ENCODE measurements around the gene TMEM164.
A peak's percentile ranks its signal among the peaks of the same experiment; 100 is the strongest.
"Not testable (repeated sequence)": the region's sequence is repeated elsewhere in the genome, so short reads cannot be mapped to it uniquely, and the experiment has no call there.

Gene TMEM164

GRCh38 chrX:110138557-110138956, 135.6 kb downstream of the TMEM164 start:
- no peak for DNase-seq

GRCh38 chrX:110139172-110139571, 136.3 kb downstream of the TMEM164 start:
- no peak for DNase-seq

GRCh38 chrX:110142096-110142495, 139.2 kb downstream of the TMEM164 start:
- no peak for DNase-seq

- DNase-seq = no peak
These were observed 140.7 kb downstream of the TMEM164 start for GRCh38 chrX:110143454-110144210.

GRCh38 chrX:110145311-110145710, 142.4 kb downstream of the TMEM164 start:
- no peak for DNase-seq

GRCh38 chrX:110145854-110146253, 142.9 kb downstream of the TMEM164 start:
- DNase-seq = peak; percentile 21

- peak; percentile 77 for DNase-seq
These were observed 143.6 kb downstream of the TMEM164 start for GRCh38 chrX:110146521-110146920.

GRCh38 chrX:110153244-110153643, 150.3 kb downstream of the TMEM164 start:
- no peak for DNase-seq

GRCh38 chrX:110153896-110154295, 151.0 kb downstream of the TMEM164 start:
- no peak for DNase-seq

- DNase-seq = not testable (repeated sequence)
These were observed 151.4 kb downstream of the TMEM164 start for GRCh38 chrX:110154328-110154727.

- DNase-seq = no peak
These were observed 152.8 kb downstream of the TMEM164 start for GRCh38 chrX:110155759-110156158.

GRCh38 chrX:110156167-110156754, 153.3 kb downstream of the TMEM164 start:
- peak; percentile 19 for DNase-seq

GRCh38 chrX:110157444-110157843, 154.5 kb downstream of the TMEM164 start:
- no peak for DNase-seq

GRCh38 chrX:110159235-110159634, 156.3 kb downstream of the TMEM164 start:
- DNase-seq = no peak

GRCh38 chrX:110159865-110160264, 157.0 kb downstream of the TMEM164 start:
- peak; percentile 31 for DNase-seq

GRCh38 chrX:110161361-110161686, 158.4 kb downstream of the TMEM164 start:
- no peak for DNase-seq

- no peak for DNase-seq
These were observed 159.2 kb downstream of the TMEM164 start for GRCh38 chrX:110162131-110162530.

- no peak for DNase-seq
These were observed 160.0 kb downstream of the TMEM164 start for GRCh38 chrX:110162867-110163266.

GRCh38 chrX:110163488-110163887, 160.6 kb downstream of the TMEM164 start:
- no peak for DNase-seq

GRCh38 chrX:110167952-110168451, 165.1 kb downstream of the TMEM164 start:
- peak; percentile 62 for DNase-seq

- no peak for DNase-seq
These were observed 165.7 kb downstream of the TMEM164 start for GRCh38 chrX:110168585-110168984.

GRCh38 chrX:110170029-110170428, 167.1 kb downstream of the TMEM164 start:
- no peak for DNase-seq

- DNase-seq = no peak
These were observed 168.5 kb downstream of the TMEM164 start for GRCh38 chrX:110171442-110171841.

GRCh38 chrX:110172215-110172614, 169.3 kb downstream of the TMEM164 start:
- no peak for DNase-seq

All from NCI-H82 (cell line).